Osteoblast (primary cell): ENCODE results near the gene DOCK10. TPM values are rescaled to one million over a fixed set of nuclear protein-coding genes. Genes with fewer than 3 reads are reported as not detected.

Experiments used
- DNase-seq: peaks from one replicate; pipeline ENCODE4 v3.0.0; 2011; ENCODE audit warnings: low spot score, mixed read lengths; ENCODE audit not compliant: insufficient read length; ENCODE audit errors: missing footprints
- H2AFZ ChIP-seq: 2 replicates; pipeline ENCODE4 v1.6.0; 2011; ENCODE audit warnings: mild to moderate bottlenecking, low read length
- H3K27ac ChIP-seq: 2 replicates; pipeline ENCODE4 v1.5.1; 2011; ENCODE audit warnings: mild to moderate bottlenecking, low read depth, low read length, moderate library complexity
- H3K27me3 ChIP-seq: 2 replicates; pipeline ENCODE4 v1.6.0; 2012; ENCODE audit warnings: mild to moderate bottlenecking, control low read depth, inconsistent platforms, low read length, moderate library complexity; ENCODE audit not compliant: insufficient read depth
- H3K36me3 ChIP-seq: 2 replicates; pipeline ENCODE4 v1.5.1; 2011; ENCODE audit warnings: mild to moderate bottlenecking, low read length, control low read depth, moderate library complexity; ENCODE audit not compliant: insufficient read depth
- H3K4me1 ChIP-seq: 2 replicates; pipeline ENCODE4 v1.5.1; 2011; ENCODE audit warnings: mild to moderate bottlenecking, low read length, control low read depth, moderate library complexity; ENCODE audit not compliant: insufficient read depth
- H3K4me2 ChIP-seq: 2 replicates; pipeline ENCODE4 v1.6.0; 2011; ENCODE audit warnings: mild to moderate bottlenecking, low read length; ENCODE audit not compliant: insufficient read depth
- H3K4me3 ChIP-seq: fragments of 200-600 bp; sonication (generic); 3 replicates; pipeline ENCODE4 v1.5.1; 2012; ENCODE audit warnings: mild to moderate bottlenecking, low read length, inconsistent platforms; ENCODE audit not compliant: insufficient read depth
- H3K79me2 ChIP-seq: 2 replicates; pipeline ENCODE4 v1.6.0; 2012; ENCODE audit warnings: mild to moderate bottlenecking, low read length, control low read depth, inconsistent platforms; ENCODE audit not compliant: insufficient read depth
- H3K9me3 ChIP-seq: 2 replicates; pipeline ENCODE4 v1.5.1; 2011; ENCODE audit warnings: low read depth, low read length, control low read depth
- H4K20me1 ChIP-seq: 2 replicates; pipeline ENCODE4 v1.6.0; 2012; ENCODE audit warnings: mild to moderate bottlenecking, low read length, control low read depth; ENCODE audit not compliant: insufficient read depth
- CTCF ChIP-seq: IDR thresholded peaks from 2 replicates; pipeline ENCODE4 v1.5.1; 2011; ENCODE audit warnings: mild to moderate bottlenecking, low read depth, low read length, moderate library complexity; ENCODE audit errors: extremely low read depth
- total RNA-seq: library from RNA; depleted of rRNA; stranded (reverse); fragments of >200 nt; gene quantifications from 2 replicates; pipeline ENCODE4 v1.2.3, GENCODE V29; 2012

DOCK10 gene
- total RNA-seq, 1 donor = 33.3 TPM

GRCh38 chr2:224885291-224885690 is 157.0 kb downstream of the DOCK10 start:
- peaks cover 65% of the 10 kb centered on the region for H3K4me1 ChIP-seq
- TF ChIP-seq CTCF = no peak
- no peaks in the 10 kb centered on the region for H4K20me1 ChIP-seq
- peak overlapping the region; percentile 88 for H3K27ac ChIP-seq
- H3K36me3 ChIP-seq = peaks cover 19% of the 10 kb centered on the region
- no peaks in the 10 kb centered on the region for H3K9me3 ChIP-seq
- H2AFZ ChIP-seq = no peak overlapping the region
- no peak overlapping the region for H3K4me2 ChIP-seq
- peaks cover 5% of the 10 kb centered on the region for H3K79me2 ChIP-seq
- no peak overlapping the region for H3K4me3 ChIP-seq
- DNase-seq = no peak
- H3K27me3 ChIP-seq = no peaks in the 10 kb centered on the region

GRCh38 chr2:224884188-224884587 is 158.1 kb downstream of the DOCK10 start:
- H3K4me1 ChIP-seq = peaks cover 65% of the 10 kb centered on the region
- TF ChIP-seq CTCF = no peak
- no peak overlapping the region for H2AFZ ChIP-seq
- peak overlapping the region; percentile 88 for H3K27ac ChIP-seq
- no peaks in the 10 kb centered on the region for H4K20me1 ChIP-seq
- peaks cover 23% of the 10 kb centered on the region for H3K36me3 ChIP-seq
- H3K79me2 ChIP-seq = peaks cover 1% of the 10 kb centered on the region
- no peak overlapping the region for H3K4me3 ChIP-seq
- no peak for DNase-seq
- H3K27me3 ChIP-seq = no peaks in the 10 kb centered on the region
- H3K4me2 ChIP-seq = peak overlapping the region; percentile 16
- H3K9me3 ChIP-seq = no peaks in the 10 kb centered on the region

- peaks cover 65% of the 10 kb centered on the region for H3K4me1 ChIP-seq
- H3K27me3 ChIP-seq = no peaks in the 10 kb centered on the region
- peak overlapping the region; percentile 16 for H3K4me2 ChIP-seq
- no peak for DNase-seq
- peaks cover 28% of the 10 kb centered on the region for H3K36me3 ChIP-seq
- H4K20me1 ChIP-seq = no peaks in the 10 kb centered on the region
- peaks cover 3% of the 10 kb centered on the region for H3K79me2 ChIP-seq
- H3K27ac ChIP-seq = peak overlapping the region; percentile 88
- no peak overlapping the region for H3K4me3 ChIP-seq
- no peak overlapping the region for H2AFZ ChIP-seq
- TF ChIP-seq CTCF = no peak
- H3K9me3 ChIP-seq = no peaks in the 10 kb centered on the region
Observed at GRCh38 chr2:224883700-224884099, 158.6 kb downstream of the DOCK10 start.

GRCh38 chr2:224883172-224883516 is 159.1 kb downstream of the DOCK10 start:
- peaks cover 29% of the 10 kb centered on the region for H3K36me3 ChIP-seq
- peak overlapping the region; percentile 2 for H3K4me2 ChIP-seq
- H3K79me2 ChIP-seq = peaks cover 3% of the 10 kb centered on the region
- no peak for TF ChIP-seq CTCF
- no peak overlapping the region for H3K4me3 ChIP-seq
- H3K27me3 ChIP-seq = no peaks in the 10 kb centered on the region
- no peak for DNase-seq
- H3K27ac ChIP-seq = peak overlapping the region; percentile 88
- H3K9me3 ChIP-seq = no peaks in the 10 kb centered on the region
- H2AFZ ChIP-seq = no peak overlapping the region
- H3K4me1 ChIP-seq = peaks cover 64% of the 10 kb centered on the region
- no peaks in the 10 kb centered on the region for H4K20me1 ChIP-seq
